ENCODE data around the gene MYBPH.

GRCh38 chr1:203165101-203165799 is 10.4 kb downstream of the MYBPH start:
- no peak for TF ChIP-seq CTCF (conservative IDR thresholded peaks at IDR 0.05; ENCODE audit: low read depth, low read length)
- TF ChIP-seq EZH2 (IDR thresholded peaks at IDR 0.05; ENCODE audit: borderline replicate concordance, low read depth, low read length, poor library complexity, severe bottlenecking), result no peak
